HG03045 (cell line): ENCODE measurements around the gene MAPK8.
"Not testable (repeated sequence)": the region's sequence is repeated elsewhere in the genome, so short reads cannot be mapped to it uniquely, and the experiment has no call there.

Source experiments
- ATAC-seq: cut with Tn5 transposase; IDR thresholded peaks from one replicate; pipeline ENCODE4 v1.9.1; 2021; ENCODE audit warnings: mild to moderate bottlenecking, moderate library complexity; ENCODE audit not compliant: unreplicated experiment

Gene MAPK8

GRCh38 chr10:48332871-48333216, 26.4 kb downstream of the MAPK8 start:
- ATAC-seq: no peak

GRCh38 chr10:48333856-48334255, 27.4 kb downstream of the MAPK8 start:
- ATAC-seq: no peak

GRCh38 chr10:48335788-48336187, 29.3 kb downstream of the MAPK8 start:
- no peak for ATAC-seq

- peak; percentile 59 for ATAC-seq
Observed at GRCh38 chr10:48336978-48337599, 30.6 kb downstream of the MAPK8 start.

GRCh38 chr10:48340734-48341133, 34.3 kb downstream of the MAPK8 start:
- ATAC-seq: no peak

- no peak for ATAC-seq
Observed at GRCh38 chr10:48343106-48343505, 36.6 kb downstream of the MAPK8 start.

GRCh38 chr10:48343921-48344598, 37.6 kb downstream of the MAPK8 start:
- ATAC-seq: no peak

- not testable (repeated sequence) for ATAC-seq
Observed at GRCh38 chr10:48346248-48346647, 39.8 kb downstream of the MAPK8 start.

- not testable (repeated sequence) for ATAC-seq
Observed at GRCh38 chr10:48347539-48347938, 41.1 kb downstream of the MAPK8 start.

GRCh38 chr10:48347943-48348342, 41.5 kb downstream of the MAPK8 start:
- ATAC-seq: not testable (repeated sequence)

- ATAC-seq: no peak
Observed at GRCh38 chr10:48353246-48353645, 46.8 kb downstream of the MAPK8 start.

GRCh38 chr10:48357631-48358030, 51.2 kb downstream of the MAPK8 start:
- ATAC-seq: no peak

- no peak for ATAC-seq
Observed at GRCh38 chr10:48358162-48358561, 51.7 kb downstream of the MAPK8 start.

- no peak for ATAC-seq
Observed at GRCh38 chr10:48358838-48359237, 52.4 kb downstream of the MAPK8 start.

GRCh38 chr10:48361176-48361575, 54.7 kb downstream of the MAPK8 start:
- ATAC-seq: no peak

GRCh38 chr10:48363617-48364355, 57.3 kb downstream of the MAPK8 start:
- no peak for ATAC-seq

- no peak for ATAC-seq
Observed at GRCh38 chr10:48364659-48365405, 58.4 kb downstream of the MAPK8 start.

GRCh38 chr10:48365668-48366067, 59.2 kb downstream of the MAPK8 start:
- no peak for ATAC-seq

- ATAC-seq: no peak
Observed at GRCh38 chr10:48366261-48366660, 59.8 kb downstream of the MAPK8 start.

- ATAC-seq: no peak
Observed at GRCh38 chr10:48369501-48369900, 63.0 kb downstream of the MAPK8 start.

GRCh38 chr10:48377751-48378530, 71.5 kb downstream of the MAPK8 start:
- no peak for ATAC-seq
